ENCODE measurements around the gene WBP2.

WBP2 gene

GRCh38 chr17:75827308-75828075 lies 27.6 kb downstream of the WBP2 start:
- H3K79me2 ChIP-seq (ENCODE audit: low read length), result no peaks in the 10 kb centered on the region
- H3K36me3 ChIP-seq (replicated peaks; ENCODE audit: insufficient read depth, low read length), result no peaks in the 10 kb centered on the region
- no peaks in the 10 kb centered on the region for H3F3A ChIP-seq (ENCODE audit: insufficient read depth, low read length)
- no peaks in the 10 kb centered on the region for H4K20me1 ChIP-seq (ENCODE audit: insufficient read depth, low read length)
- H3K9me3 ChIP-seq (replicated peaks; ENCODE audit: insufficient read depth, low read length), result no peaks in the 10 kb centered on the region
- peak overlapping the region; percentile 54; the same call in 1 of the 2 replicates for H3K4me2 ChIP-seq (ENCODE audit: low read depth, low read length)
- H3K27me3 ChIP-seq (replicated peaks; ENCODE audit: insufficient read depth, low read length), result no peaks in the 10 kb centered on the region
- H3K9me2 ChIP-seq (replicated peaks; ENCODE audit: insufficient read depth, low read length), result no peaks in the 10 kb centered on the region
- TF ChIP-seq EZH2phosphoT487 (IDR thresholded peaks at IDR 0.05; ENCODE audit: low read length), result no peak
- peak; percentile 71 for TF ChIP-seq CTCF (IDR thresholded peaks at IDR 0.05; ENCODE audit: low read length)
- H3K4me1 ChIP-seq (ENCODE audit: low read length), result peaks cover under 1% of the 10 kb centered on the region; the same call in 1 of the 2 replicates
- DNase-seq, result peak; percentile 44
- peak overlapping the region; percentile 53 for H2AFZ ChIP-seq (ENCODE audit: low read length)
- H3K9ac ChIP-seq (ENCODE audit: low read length), result peak overlapping the region; percentile 13; the same call in 1 of the 2 replicates
- no peak overlapping the region for H3K27ac ChIP-seq (ENCODE audit: low read length)
- peak overlapping the region; percentile 14; the same call in 1 of the 2 replicates for H3K4me3 ChIP-seq (ENCODE audit: low read length)

GRCh38 chr17:75826561-75827307 lies 28.4 kb downstream of the WBP2 start:
- Histone ChIP-seq H3F3A (ENCODE audit: insufficient read depth, low read length) (no peaks in the 10 kb centered on the region; the same call in 1 of the 2 replicates), H3K4me3 (ENCODE audit: low read length) (no peak overlapping the region), H3K9ac (ENCODE audit: low read length) (no peak overlapping the region), H3K9me2 (replicated peaks; ENCODE audit: insufficient read depth, low read length) (no peaks in the 10 kb centered on the region), H3K4me1 (ENCODE audit: low read length) (peaks cover 8% of the 10 kb centered on the region), H3K36me3 (replicated peaks; ENCODE audit: insufficient read depth, low read length) (no peaks in the 10 kb centered on the region), H2AFZ (ENCODE audit: low read length) (no peak overlapping the region), H3K79me2 (ENCODE audit: low read length) (no peaks in the 10 kb centered on the region), H3K9me3 (replicated peaks; ENCODE audit: insufficient read depth, low read length) (no peaks in the 10 kb centered on the region), H4K20me1 (ENCODE audit: insufficient read depth, low read length) (no peaks in the 10 kb centered on the region), H3K27me3 (replicated peaks; ENCODE audit: insufficient read depth, low read length) (no peaks in the 10 kb centered on the region), H3K27ac (ENCODE audit: low read length) (no peak overlapping the region), H3K4me2 (ENCODE audit: low read depth, low read length) (no peak overlapping the region)
- DNase-seq, result no peak
- TF ChIP-seq CTCF (IDR thresholded peaks at IDR 0.05; ENCODE audit: low read length) (no peak), EZH2 (optimal IDR thresholded peaks at IDR 0.05; ENCODE audit: low read depth, low read length) (no peak), EZH2phosphoT487 (IDR thresholded peaks at IDR 0.05; ENCODE audit: low read length) (no peak)

DNA sequence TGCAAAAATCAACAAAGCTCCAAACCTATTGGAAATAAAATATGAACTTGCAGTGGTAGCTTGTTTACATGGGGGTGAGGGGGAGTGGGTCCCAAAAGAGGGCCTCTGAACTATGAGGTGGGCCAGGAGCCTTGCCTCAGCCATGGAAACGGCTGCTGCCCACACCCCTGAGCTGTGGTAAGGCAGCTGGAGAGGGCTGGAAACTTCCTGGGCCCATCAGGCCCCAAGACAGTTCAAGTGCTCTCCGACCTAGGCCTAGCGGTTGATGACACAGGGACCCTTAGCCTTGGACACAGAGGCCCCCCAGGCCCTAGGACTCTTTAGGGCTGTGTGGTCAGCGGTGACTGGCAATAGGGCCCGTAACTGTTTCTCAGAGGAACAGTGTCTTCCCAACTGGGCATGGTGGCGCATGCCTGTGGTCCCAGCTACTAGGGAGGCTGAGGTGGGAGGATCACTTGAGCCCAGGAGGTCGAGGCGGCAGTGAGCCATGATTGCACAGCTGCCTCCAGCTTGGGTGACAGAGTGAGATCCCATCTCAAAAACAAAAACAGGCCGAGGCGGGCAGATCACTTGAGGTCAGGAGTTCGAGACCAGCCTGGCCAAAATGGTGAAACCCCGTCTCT lies 29.3 kb downstream of the WBP2 start:
- no peaks in the 10 kb centered on the region for H3K27me3 ChIP-seq (replicated peaks; ENCODE audit: insufficient read depth, low read length)
- H4K20me1 ChIP-seq (ENCODE audit: insufficient read depth, low read length), result no peaks in the 10 kb centered on the region
- no peaks in the 10 kb centered on the region; the same call in 1 of the 2 replicates for H3F3A ChIP-seq (ENCODE audit: insufficient read depth, low read length)
- TF ChIP-seq EZH2 (optimal IDR thresholded peaks at IDR 0.05; ENCODE audit: low read depth, low read length) (no peak), EZH2phosphoT487 (IDR thresholded peaks at IDR 0.05; ENCODE audit: low read length) (no peak), CTCF (IDR thresholded peaks at IDR 0.05; ENCODE audit: low read length) (no peak)
- H3K4me3 ChIP-seq (ENCODE audit: low read length), result no peak overlapping the region
- DNase-seq, result no peak
- H3K9me3 ChIP-seq (replicated peaks; ENCODE audit: insufficient read depth, low read length), result no peaks in the 10 kb centered on the region
- no peak overlapping the region for H3K4me2 ChIP-seq (ENCODE audit: low read depth, low read length)
- no peak overlapping the region for H3K9ac ChIP-seq (ENCODE audit: low read length)
- H3K9me2 ChIP-seq (replicated peaks; ENCODE audit: insufficient read depth, low read length), result no peaks in the 10 kb centered on the region
- no peaks in the 10 kb centered on the region for H3K79me2 ChIP-seq (ENCODE audit: low read length)
- no peak overlapping the region for H2AFZ ChIP-seq (ENCODE audit: low read length)
- H3K36me3 ChIP-seq (replicated peaks; ENCODE audit: insufficient read depth, low read length), result no peaks in the 10 kb centered on the region
- H3K4me1 ChIP-seq (ENCODE audit: low read length), result peaks cover 9% of the 10 kb centered on the region
- no peak overlapping the region for H3K27ac ChIP-seq (ENCODE audit: low read length)

Measured in MM.1S (cell line).